GM23338 (cell line): ENCODE results near the gene IMP3. TPM values are rescaled to one million over a fixed set of nuclear protein-coding genes. Genes with fewer than 3 reads are reported as not detected.

Experiments used
- ATAC-seq: fragments of 200-7000 bp; cut with Tn5 transposase; 3 replicates; pipeline ENCODE4 v1.9.1; 2020
- DNase-seq: peaks from one replicate; pipeline ENCODE4 v3.0.0-alpha.2; 2015; ENCODE audit warnings: low spot score
- H2AFZ ChIP-seq: fragments of 200-600 bp; sonication (generic); 2 replicates; pipeline ENCODE4 v1.8.0; 2016; ENCODE audit warnings: antibody characterized with exemption, mild to moderate bottlenecking, moderate library complexity
- H3F3A ChIP-seq: fragments of 200-600 bp; sonication (generic); replicated peaks from 2 replicates; pipeline ENCODE4 v1.8.0; 2017; ENCODE audit warnings: antibody characterized with exemption, mixed run types, low read depth
- H3K27ac ChIP-seq: fragments of 200-600 bp; sonication (generic); 2 replicates; pipeline ENCODE4 v1.6.1; 2016; ENCODE audit warnings: low read depth
- H3K27me3 ChIP-seq: fragments of 200-600 bp; sonication (generic); 2 replicates; pipeline ENCODE4 v1.8.0; 2016; ENCODE audit warnings: mild to moderate bottlenecking, mixed run types, moderate library complexity; ENCODE audit not compliant: insufficient read depth
- H3K36me3 ChIP-seq: fragments of 200-600 bp; sonication (generic); 2 replicates; pipeline ENCODE4 v1.8.0; 2016; ENCODE audit warnings: mild to moderate bottlenecking; ENCODE audit not compliant: insufficient read depth
- H3K4me1 ChIP-seq: fragments of 200-600 bp; sonication (generic); 2 replicates; pipeline ENCODE4 v1.8.0; 2016; ENCODE audit warnings: mild to moderate bottlenecking, moderate library complexity; ENCODE audit not compliant: insufficient read depth
- H3K4me2 ChIP-seq: fragments of 200-600 bp; sonication (generic); 2 replicates; pipeline ENCODE4 v1.7.1; 2017; ENCODE audit warnings: mixed run types
- H3K4me3 ChIP-seq: fragments of 200-600 bp; sonication (generic); 2 replicates; pipeline ENCODE4 v1.6.1; 2016; ENCODE audit warnings: mixed run types
- H3K79me2 ChIP-seq: fragments of 200-600 bp; sonication (generic); replicated peaks from 2 replicates; pipeline ENCODE4 v1.8.0; 2017; ENCODE audit warnings: mild to moderate bottlenecking; ENCODE audit not compliant: insufficient read depth
- H3K9me2 ChIP-seq: fragments of 200-600 bp; sonication (generic); 2 replicates; pipeline ENCODE4 v1.8.0; 2017; ENCODE audit not compliant: insufficient read depth
- H4K20me1 ChIP-seq: fragments of 200-600 bp; sonication (generic); replicated peaks from 2 replicates; pipeline ENCODE4 v1.8.0; 2017; ENCODE audit warnings: mild to moderate bottlenecking; ENCODE audit not compliant: insufficient read depth
- H3K27ac Mint-ChIP-seq: 2 replicates; pipeline ENCODE4 v1.8.0; 2020; ENCODE audit warnings: inconsistent platforms, mild to moderate bottlenecking, moderate library complexity, mixed read lengths
- H3K27me3 Mint-ChIP-seq: 3 replicates; pipeline ENCODE4 v1.8.0; 2022; ENCODE audit warnings: low read depth, mild to moderate bottlenecking, moderate library complexity, mixed read lengths, inconsistent platforms; ENCODE audit not compliant: insufficient read depth, poor library complexity
- H3K36me3 Mint-ChIP-seq: 3 replicates; pipeline ENCODE4 v1.8.0; 2021; ENCODE audit warnings: low read depth, mild to moderate bottlenecking, inconsistent platforms, moderate library complexity, mixed read lengths
- H3K4me1 Mint-ChIP-seq: 3 replicates; pipeline ENCODE4 v1.8.0; 2020; ENCODE audit warnings: mild to moderate bottlenecking, inconsistent platforms, mixed read lengths
- H3K4me3 Mint-ChIP-seq: 3 replicates; pipeline ENCODE4 v1.8.0; 2021; ENCODE audit warnings: moderate library complexity, mild to moderate bottlenecking, inconsistent platforms, mixed read lengths
- H3K9me3 Mint-ChIP-seq: 3 replicates; pipeline ENCODE4 v1.8.0; 2020; ENCODE audit warnings: moderate library complexity, mild to moderate bottlenecking, inconsistent platforms, mixed read lengths
- CREB1 ChIP-seq: fragments of 250-450 bp; sonication (Bioruptor Pico); IDR thresholded peaks from 2 replicates; pipeline ENCODE4 v1.5.0; 2020; ENCODE audit warnings: low read depth, mild to moderate bottlenecking, moderate library complexity
- CTCF ChIP-seq, 2 experiments: fragments of 200-600 bp in 1 of 2; sonication (generic) in 1 of 2; conservative IDR thresholded peaks; 2 replicates each; pipeline versions ENCODE4 v1.5.1 to v1.6.1; 2016 to 2017; ENCODE audit warnings: antibody characterized with exemption in 2 of 2, low read depth in 2 of 2, mild to moderate bottlenecking in 2 of 2, moderate library complexity in 1 of 2
- ZNF331 ChIP-seq: fragments of 250-450 bp; sonication (Bioruptor Pico); IDR thresholded peaks from 2 replicates; pipeline ENCODE4 v1.5.0; 2020; ENCODE audit warnings: low read depth, mild to moderate bottlenecking, moderate library complexity
- ZNF462 ChIP-seq: fragments of 250-450 bp; sonication (Bioruptor Pico); IDR thresholded peaks from 2 replicates; pipeline ENCODE4 v1.5.0; 2020; ENCODE audit warnings: mild to moderate bottlenecking, moderate library complexity
- polyA plus RNA-seq: library from polyadenylated mRNA; unstranded; fragments of >200 nt; fragmentation: Nextera tagmentation; extraction: Ambion mirVana; gene quantifications from 2 replicates; pipeline ENCODE4 v1.2.1, GENCODE V29; 2016
- total RNA-seq: library from RNA; depleted of rRNA; stranded (reverse); fragments of >200 nt; shearing (Covaris generic); gene quantifications from 2 replicates; pipeline ENCODE4 v1.2.3, GENCODE V29; 2014

Gene IMP3
- total and polyA plus RNA-seq, 2 experiments from 2014 or later = 210 to 319 TPM

- H3K4me1 ChIP-seq = peaks cover 6% of the 10 kb centered on the region; the same call in 1 of the 2 replicates
- no peak for DNase-seq
- H2AFZ ChIP-seq = no peak overlapping the region
- TF ChIP-seq CTCF (conservative IDR thresholded peaks at IDR 0.05; ENCODE audit: low read depth in 2 of 2) (peak in 1 of 2 experiments; percentile 44; a peak in 1 of 4 replicates), CREB1 (CRISPR knock-in tag) (no peak)
- Mint-ChIP-seq H3K9me3 (no peaks in the 10 kb centered on the region), H3K27ac (no peak overlapping the region), H3K4me3 (no peak overlapping the region), H3K27me3 (peaks cover 19% of the 10 kb centered on the region), H3K4me1 (peaks cover 20% of the 10 kb centered on the region), H3K36me3 (peaks cover 3% of the 10 kb centered on the region; the same call in 1 of the 3 replicates)
- no peak overlapping the region for H3K4me2 ChIP-seq
- no peaks in the 10 kb centered on the region for H4K20me1 ChIP-seq
- no peaks in the 10 kb centered on the region for H3K9me2 ChIP-seq
- peak; percentile 5; the same call in 2 of the 3 replicates for ATAC-seq
- no peak overlapping the region for H3K27ac ChIP-seq
- H3F3A ChIP-seq = no peaks in the 10 kb centered on the region
- H3K27me3 ChIP-seq = no peaks in the 10 kb centered on the region
- no peak overlapping the region for H3K4me3 ChIP-seq
- H3K36me3 ChIP-seq = no peaks in the 10 kb centered on the region
- H3K79me2 ChIP-seq = no peaks in the 10 kb centered on the region
Measured at GRCh38 chr15:75685195-75685594, 45.2 kb upstream of the IMP3 start.

- H3K4me2 ChIP-seq = no peak overlapping the region
- no peak overlapping the region for H3K27ac ChIP-seq
- no peaks in the 10 kb centered on the region for H4K20me1 ChIP-seq
- TF ChIP-seq ZNF331 (no peak), CTCF (conservative IDR thresholded peaks at IDR 0.05; ENCODE audit: low read depth in 2 of 2) (peak in 1 of 2 experiments; percentile 50; a peak in 2 of 4 replicates), ZNF462 (CRISPR knock-in tag) (no peak)
- no peaks in the 10 kb centered on the region for H3K79me2 ChIP-seq
- Mint-ChIP-seq H3K4me3 (no peak overlapping the region; the same call in 2 of the 3 replicates), H3K9me3 (no peaks in the 10 kb centered on the region), H3K27ac (no peak overlapping the region), H3K36me3 (peaks cover 3% of the 10 kb centered on the region; the same call in 1 of the 3 replicates), H3K27me3 (peaks cover 19% of the 10 kb centered on the region), H3K4me1 (peaks cover 25% of the 10 kb centered on the region)
- no peaks in the 10 kb centered on the region for H3K27me3 ChIP-seq
- no peaks in the 10 kb centered on the region for H3K9me2 ChIP-seq
- no peak overlapping the region for H3K4me3 ChIP-seq
- 0 out of 2 replicates have a peak, but pooled peaks cover 3% of the 10 kb centered on the region for H3F3A ChIP-seq
- no peaks in the 10 kb centered on the region for H3K36me3 ChIP-seq
- no peak overlapping the region for H2AFZ ChIP-seq
- ATAC-seq (no peak), DNase-seq (no peak)
- peaks cover 12% of the 10 kb centered on the region; the same call in 1 of the 2 replicates for H3K4me1 ChIP-seq
Measured at GRCh38 chr15:75684648-75685047, 44.6 kb upstream of the IMP3 start.
